K562 (cell line): ENCODE results near the gene RPL28. TPM values are rescaled to one million over a fixed set of nuclear protein-coding genes. Genes with fewer than 3 reads are reported as not detected.

Experiments used
- CCAR2 ChIP-seq: fragments of 200-400 bp; formaldehyde crosslinking; IDR thresholded peaks from 2 replicates; pipeline ENCODE4 v1.6.1; 2017; ENCODE audit warnings: mild to moderate bottlenecking, low read depth, low read length
- FOSL1 ChIP-seq: fragments of 200-800 bp; sonication (Bioruptor generic); conservative IDR thresholded peaks from 2 replicates; pipeline ENCODE4 v1.6.1; 2016; ENCODE audit warnings: missing genetic modification characterization, missing compliant biosample characterization
- FOXK1 ChIP-seq: sonication (generic); formaldehyde crosslinking; IDR thresholded peaks from 2 replicates; pipeline ENCODE4 v1.8.0; 2022; ENCODE audit warnings: missing genetic modification reagents, mild to moderate bottlenecking, borderline replicate concordance
- ILF3 ChIP-seq: fragments of 450-650 bp; IDR thresholded peaks from 2 replicates; pipeline ENCODE4 v1.6.1; 2018; ENCODE audit warnings: antibody characterized with exemption, mild to moderate bottlenecking, moderate library complexity, borderline replicate concordance
- KLF16 ChIP-seq: IDR thresholded peaks from 2 replicates; pipeline ENCODE4 v1.6.1; 2016; ENCODE audit warnings: antibody characterized with exemption
- KLF6 ChIP-seq: fragments of 250-450 bp; sonication (Bioruptor Pico); IDR thresholded peaks from 2 replicates; pipeline ENCODE4 v1.4.0; 2020; ENCODE audit warnings: mild to moderate bottlenecking, moderate library complexity, borderline replicate concordance
- PML ChIP-seq: IDR thresholded peaks from 2 replicates; pipeline ENCODE4 v1.6.1; 2012; ENCODE audit warnings: low read length, inconsistent platforms
- SRSF7 ChIP-seq: fragments of 200-400 bp; formaldehyde crosslinking; optimal IDR thresholded peaks from 2 replicates; pipeline ENCODE3; 2017; ENCODE audit warnings: mild to moderate bottlenecking, low read depth, low read length
- ZFP1 ChIP-seq: fragments of 450-650 bp; formaldehyde crosslinking; IDR thresholded peaks from 2 replicates; pipeline ENCODE4 v1.4.0; 2020; ENCODE audit warnings: mild to moderate bottlenecking, mixed read lengths
- polyA plus RNA-seq, 8 experiments: library from polyadenylated mRNA; depleted of rRNA in 4 of 8; stranded (reverse) in 5 of 8; unstranded in 3 of 8; fragments of >200 nt; fragmentation: Nextera tagmentation in 2 of 8; fragmentation: Illumina TruSeq in 1 of 8; extraction: Ambion mirVana in 2 of 8; extraction: Trizol in 1 of 8; gene quantifications; 2 replicates each; pipeline versions ENCODE4 v1.2.1 to v1.2.3, GENCODE V29; 2011 to 2014; ENCODE audit warnings: inconsistent platforms in 1 of 8, missing spikeins in 1 of 8
- total RNA-seq, 7 experiments: library from RNA; depleted of rRNA in 6 of 7; stranded (reverse); fragments of >200 nt in 6 of 7; fragmentation: Illumina TruSeq in 2 of 7; extraction: Trizol in 2 of 7; gene quantifications; 2 replicates each; pipeline versions ENCODE4 v1.2.1 to v1.2.3, GENCODE V29; 2011 to 2021; ENCODE audit warnings: low replicate concordance in 1 of 7
- TF ChIP-seq, protein P1 (sequence below): fragments of 450-650 bp; IDR thresholded peaks from 2 replicates; pipeline ENCODE4 v1.6.1; 2017; ENCODE audit warnings: antibody characterized with exemption, mild to moderate bottlenecking
- TF ChIP-seq, protein P2 (sequence below): fragments of 250-450 bp; sonication (Bioruptor Pico); IDR thresholded peaks from 2 replicates; pipeline ENCODE4 v1.8.0; 2021; ENCODE audit warnings: moderate library complexity, mild to moderate bottlenecking, inconsistent platforms
- TF ChIP-seq, protein P3 (sequence below): fragments of 450-650 bp; formaldehyde crosslinking; IDR thresholded peaks from 2 replicates; pipeline ENCODE4 v1.4.0; 2022; ENCODE audit warnings: mild to moderate bottlenecking, moderate library complexity
- TF ChIP-seq, protein P4 (sequence below): fragments of 250-450 bp; sonication (Bioruptor Pico); IDR thresholded peaks from 2 replicates; pipeline ENCODE4 v1.4.0; 2020
- TF ChIP-seq, protein P5 (sequence below): fragments of 250-450 bp; sonication (Bioruptor Pico); IDR thresholded peaks from 2 replicates; pipeline ENCODE4 v1.6.1; 2021; ENCODE audit warnings: mild to moderate bottlenecking

Gene RPL28
- total and polyA plus RNA-seq, 9 of the 15 experiments (the other 6 are each of a cell fraction or from before 2014, with no cell fraction given) = 124 to 3,106 (median 622) TPM

DNA sequence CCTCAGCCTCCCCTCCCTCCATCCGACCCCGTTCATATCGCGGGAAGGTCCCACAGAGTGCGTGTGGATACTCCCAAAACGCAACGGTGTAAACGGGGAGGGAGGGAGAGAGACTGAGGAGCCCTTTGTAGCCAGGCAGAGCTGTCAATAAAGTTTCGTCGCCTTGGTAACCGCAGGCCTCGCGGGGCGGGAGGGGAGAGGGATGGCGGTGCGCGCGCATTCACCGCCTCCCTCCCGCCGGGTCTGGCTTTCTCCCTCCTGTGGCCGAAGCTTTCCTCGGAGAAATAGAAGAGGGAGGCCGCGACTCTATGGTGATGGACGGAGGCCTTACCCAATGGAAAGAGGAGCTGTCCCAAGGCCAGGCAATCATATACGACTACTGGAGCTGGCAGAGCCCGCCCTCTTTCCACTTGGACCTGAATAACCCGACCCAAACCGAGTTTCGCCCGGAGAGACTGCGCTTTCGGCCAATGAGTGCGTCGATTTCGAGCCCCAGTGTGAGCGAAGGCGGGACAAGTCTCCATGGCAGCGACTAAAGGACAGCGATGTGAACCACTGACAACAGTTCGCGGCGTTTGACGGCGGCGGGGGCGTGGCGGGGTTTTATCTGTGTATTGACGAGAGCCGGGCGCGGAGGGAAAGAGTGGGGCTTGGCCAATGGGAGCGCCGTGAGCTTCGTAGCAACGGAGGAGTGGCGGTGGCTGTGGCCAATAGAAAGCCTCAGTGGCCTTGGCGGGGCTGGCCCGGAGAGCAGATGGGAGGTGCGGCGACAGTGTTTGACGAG lies 46.4 kb upstream of the RPL28 start, which contains the start of gene KMT5C (continued):
- no peak for TF ChIP-seq FOXK1 (CRISPR knock-in tag)
- TF ChIP-seq FOSL1 (tag) = no peak
- no peak for TF ChIP-seq CCAR2
- no peak for TF ChIP-seq SRSF7
- TF ChIP-seq, protein P1, sequence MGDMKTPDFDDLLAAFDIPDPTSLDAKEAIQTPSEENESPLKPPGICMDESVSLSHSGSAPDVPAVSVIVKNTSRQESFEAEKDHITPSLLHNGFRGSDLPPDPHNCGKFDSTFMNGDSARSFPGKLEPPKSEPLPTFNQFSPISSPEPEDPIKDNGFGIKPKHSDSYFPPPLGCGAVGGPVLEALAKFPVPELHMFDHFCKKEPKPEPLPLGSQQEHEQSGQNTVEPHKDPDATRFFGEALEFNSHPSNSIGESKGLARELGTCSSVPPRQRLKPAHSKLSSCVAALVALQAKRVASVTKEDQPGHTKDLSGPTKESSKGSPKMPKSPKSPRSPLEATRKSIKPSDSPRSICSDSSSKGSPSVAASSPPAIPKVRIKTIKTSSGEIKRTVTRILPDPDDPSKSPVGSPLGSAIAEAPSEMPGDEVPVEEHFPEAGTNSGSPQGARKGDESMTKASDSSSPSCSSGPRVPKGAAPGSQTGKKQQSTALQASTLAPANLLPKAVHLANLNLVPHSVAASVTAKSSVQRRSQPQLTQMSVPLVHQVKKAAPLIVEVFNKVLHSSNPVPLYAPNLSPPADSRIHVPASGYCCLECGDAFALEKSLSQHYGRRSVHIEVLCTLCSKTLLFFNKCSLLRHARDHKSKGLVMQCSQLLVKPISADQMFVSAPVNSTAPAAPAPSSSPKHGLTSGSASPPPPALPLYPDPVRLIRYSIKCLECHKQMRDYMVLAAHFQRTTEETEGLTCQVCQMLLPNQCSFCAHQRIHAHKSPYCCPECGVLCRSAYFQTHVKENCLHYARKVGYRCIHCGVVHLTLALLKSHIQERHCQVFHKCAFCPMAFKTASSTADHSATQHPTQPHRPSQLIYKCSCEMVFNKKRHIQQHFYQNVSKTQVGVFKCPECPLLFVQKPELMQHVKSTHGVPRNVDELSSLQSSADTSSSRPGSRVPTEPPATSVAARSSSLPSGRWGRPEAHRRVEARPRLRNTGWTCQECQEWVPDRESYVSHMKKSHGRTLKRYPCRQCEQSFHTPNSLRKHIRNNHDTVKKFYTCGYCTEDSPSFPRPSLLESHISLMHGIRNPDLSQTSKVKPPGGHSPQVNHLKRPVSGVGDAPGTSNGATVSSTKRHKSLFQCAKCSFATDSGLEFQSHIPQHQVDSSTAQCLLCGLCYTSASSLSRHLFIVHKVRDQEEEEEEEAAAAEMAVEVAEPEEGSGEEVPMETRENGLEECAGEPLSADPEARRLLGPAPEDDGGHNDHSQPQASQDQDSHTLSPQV = no peak
- no peak for TF ChIP-seq KLF16
- TF ChIP-seq, protein P2, sequence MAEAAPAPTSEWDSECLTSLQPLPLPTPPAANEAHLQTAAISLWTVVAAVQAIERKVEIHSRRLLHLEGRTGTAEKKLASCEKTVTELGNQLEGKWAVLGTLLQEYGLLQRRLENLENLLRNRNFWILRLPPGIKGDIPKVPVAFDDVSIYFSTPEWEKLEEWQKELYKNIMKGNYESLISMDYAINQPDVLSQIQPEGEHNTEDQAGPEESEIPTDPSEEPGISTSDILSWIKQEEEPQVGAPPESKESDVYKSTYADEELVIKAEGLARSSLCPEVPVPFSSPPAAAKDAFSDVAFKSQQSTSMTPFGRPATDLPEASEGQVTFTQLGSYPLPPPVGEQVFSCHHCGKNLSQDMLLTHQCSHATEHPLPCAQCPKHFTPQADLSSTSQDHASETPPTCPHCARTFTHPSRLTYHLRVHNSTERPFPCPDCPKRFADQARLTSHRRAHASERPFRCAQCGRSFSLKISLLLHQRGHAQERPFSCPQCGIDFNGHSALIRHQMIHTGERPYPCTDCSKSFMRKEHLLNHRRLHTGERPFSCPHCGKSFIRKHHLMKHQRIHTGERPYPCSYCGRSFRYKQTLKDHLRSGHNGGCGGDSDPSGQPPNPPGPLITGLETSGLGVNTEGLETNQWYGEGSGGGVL = no peak
- TF ChIP-seq, protein P3, sequence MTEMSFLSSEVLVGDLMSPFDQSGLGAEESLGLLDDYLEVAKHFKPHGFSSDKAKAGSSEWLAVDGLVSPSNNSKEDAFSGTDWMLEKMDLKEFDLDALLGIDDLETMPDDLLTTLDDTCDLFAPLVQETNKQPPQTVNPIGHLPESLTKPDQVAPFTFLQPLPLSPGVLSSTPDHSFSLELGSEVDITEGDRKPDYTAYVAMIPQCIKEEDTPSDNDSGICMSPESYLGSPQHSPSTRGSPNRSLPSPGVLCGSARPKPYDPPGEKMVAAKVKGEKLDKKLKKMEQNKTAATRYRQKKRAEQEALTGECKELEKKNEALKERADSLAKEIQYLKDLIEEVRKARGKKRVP = no peak
- no peak for TF ChIP-seq ZFP1 (CRISPR knock-in tag)
- no peak for TF ChIP-seq KLF6 (CRISPR knock-in tag)
- TF ChIP-seq, protein P4, sequence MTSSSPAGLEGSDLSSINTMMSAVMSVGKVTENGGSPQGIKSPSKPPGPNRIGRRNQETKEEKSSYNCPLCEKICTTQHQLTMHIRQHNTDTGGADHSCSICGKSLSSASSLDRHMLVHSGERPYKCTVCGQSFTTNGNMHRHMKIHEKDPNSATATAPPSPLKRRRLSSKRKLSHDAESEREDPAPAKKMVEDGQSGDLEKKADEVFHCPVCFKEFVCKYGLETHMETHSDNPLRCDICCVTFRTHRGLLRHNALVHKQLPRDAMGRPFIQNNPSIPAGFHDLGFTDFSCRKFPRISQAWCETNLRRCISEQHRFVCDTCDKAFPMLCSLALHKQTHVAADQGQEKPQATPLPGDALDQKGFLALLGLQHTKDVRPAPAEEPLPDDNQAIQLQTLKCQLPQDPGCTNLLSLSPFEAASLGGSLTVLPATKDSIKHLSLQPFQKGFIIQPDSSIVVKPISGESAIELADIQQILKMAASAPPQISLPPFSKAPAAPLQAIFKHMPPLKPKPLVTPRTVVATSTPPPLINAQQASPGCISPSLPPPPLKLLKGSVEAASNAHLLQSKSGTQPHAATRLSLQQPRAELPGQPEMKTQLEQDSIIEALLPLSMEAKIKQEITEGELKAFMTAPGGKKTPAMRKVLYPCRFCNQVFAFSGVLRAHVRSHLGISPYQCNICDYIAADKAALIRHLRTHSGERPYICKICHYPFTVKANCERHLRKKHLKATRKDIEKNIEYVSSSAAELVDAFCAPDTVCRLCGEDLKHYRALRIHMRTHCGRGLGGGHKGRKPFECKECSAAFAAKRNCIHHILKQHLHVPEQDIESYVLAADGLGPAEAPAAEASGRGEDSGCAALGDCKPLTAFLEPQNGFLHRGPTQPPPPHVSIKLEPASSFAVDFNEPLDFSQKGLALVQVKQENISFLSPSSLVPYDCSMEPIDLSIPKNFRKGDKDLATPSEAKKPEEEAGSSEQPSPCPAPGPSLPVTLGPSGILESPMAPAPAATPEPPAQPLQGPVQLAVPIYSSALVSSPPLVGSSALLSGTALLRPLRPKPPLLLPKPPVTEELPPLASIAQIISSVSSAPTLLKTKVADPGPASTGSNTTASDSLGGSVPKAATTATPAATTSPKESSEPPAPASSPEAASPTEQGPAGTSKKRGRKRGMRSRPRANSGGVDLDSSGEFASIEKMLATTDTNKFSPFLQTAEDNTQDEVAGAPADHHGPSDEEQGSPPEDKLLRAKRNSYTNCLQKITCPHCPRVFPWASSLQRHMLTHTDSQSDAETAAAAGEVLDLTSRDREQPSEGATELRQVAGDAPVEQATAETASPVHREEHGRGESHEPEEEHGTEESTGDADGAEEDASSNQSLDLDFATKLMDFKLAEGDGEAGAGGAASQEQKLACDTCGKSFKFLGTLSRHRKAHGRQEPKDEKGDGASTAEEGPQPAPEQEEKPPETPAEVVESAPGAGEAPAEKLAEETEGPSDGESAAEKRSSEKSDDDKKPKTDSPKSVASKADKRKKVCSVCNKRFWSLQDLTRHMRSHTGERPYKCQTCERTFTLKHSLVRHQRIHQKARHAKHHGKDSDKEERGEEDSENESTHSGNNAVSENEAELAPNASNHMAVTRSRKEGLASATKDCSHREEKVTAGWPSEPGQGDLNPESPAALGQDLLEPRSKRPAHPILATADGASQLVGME (CRISPR knock-in tag) = no peak
- no peak for TF ChIP-seq PML
- no peak for TF ChIP-seq ILF3
- TF ChIP-seq, protein P5, sequence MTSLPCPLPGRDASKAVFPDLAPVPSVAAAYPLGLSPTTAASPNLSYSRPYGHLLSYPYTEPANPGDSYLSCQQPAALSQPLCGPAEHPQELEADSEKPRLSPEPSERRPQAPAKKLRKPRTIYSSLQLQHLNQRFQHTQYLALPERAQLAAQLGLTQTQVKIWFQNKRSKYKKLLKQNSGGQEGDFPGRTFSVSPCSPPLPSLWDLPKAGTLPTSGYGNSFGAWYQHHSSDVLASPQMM (CRISPR knock-in tag) = no peak
